ENCODE measurements around the gene GNAO1. TPM values are rescaled to one million over a fixed set of nuclear protein-coding genes. Genes with fewer than 3 reads are reported as not detected.

The GNAO1 gene
- total and polyA plus RNA-seq, 2 of the 13 experiments (the other 11 are each of a cell fraction or from before 2014, with no cell fraction given), result not detected

GRCh38 chr16:56263711-56264608, 72.7 kb downstream of the GNAO1 start (continued):
- TF ChIP-seq SP5 (CRISPR knock-in tag; IDR thresholded peaks at IDR 0.05; ENCODE audit: borderline replicate concordance, low read depth) (peak; percentile 41; the same call in 1 of the 2 replicates), ZNF678 (CRISPR knock-in tag; IDR thresholded peaks at IDR 0.05) (no peak), TBX3 (IDR thresholded peaks at IDR 0.05; ENCODE audit: borderline replicate concordance) (no peak), NFATC3 (CRISPR knock-in tag; IDR thresholded peaks at IDR 0.05) (no peak), MED13 (CRISPR knock-in tag; IDR thresholded peaks at IDR 0.05) (no peak), RARG (CRISPR knock-in tag; IDR thresholded peaks at IDR 0.05; ENCODE audit: low read depth) (no peak), ZNF160 (CRISPR knock-in tag; IDR thresholded peaks at IDR 0.05) (no peak), ZFP82 (CRISPR knock-in tag; IDR thresholded peaks at IDR 0.05; ENCODE audit: borderline replicate concordance) (no peak), TCF12 (IDR thresholded peaks at IDR 0.05) (no peak), TCF12 (CRISPR knock-in tag; IDR thresholded peaks at IDR 0.05) (0 out of 2 replicates have a peak, but pooled peaks have one; percentile 27), MEIS1 (CRISPR knock-in tag; IDR thresholded peaks at IDR 0.05; ENCODE audit: borderline replicate concordance) (peak; percentile 97), ZNF644 (CRISPR knock-in tag; IDR thresholded peaks at IDR 0.05; ENCODE audit: low read depth) (0 out of 2 replicates have a peak, but pooled peaks have one; percentile 44), ZNF605 (CRISPR knock-in tag; IDR thresholded peaks at IDR 0.05) (peak; percentile 52; the same call in 1 of the 2 replicates), DNMT3B (CRISPR knock-in tag; conservative IDR thresholded peaks at IDR 0.05) (no peak), KDM1A (CRISPR knock-in tag; IDR thresholded peaks at IDR 0.05) (no peak), TBL1XR1 (IDR thresholded peaks at IDR 0.05; ENCODE audit: borderline replicate concordance, low read length, partially characterized antibody) (no peak), SMARCC2 (IDR thresholded peaks at IDR 0.05) (no peak), ZNF251 (CRISPR knock-in tag; IDR thresholded peaks at IDR 0.05) (no peak), SP1 (IDR thresholded peaks at IDR 0.05) (no peak), SP1 (CRISPR knock-in tag; IDR thresholded peaks at IDR 0.05) (no peak)
- TF ChIP-seq, protein P1, sequence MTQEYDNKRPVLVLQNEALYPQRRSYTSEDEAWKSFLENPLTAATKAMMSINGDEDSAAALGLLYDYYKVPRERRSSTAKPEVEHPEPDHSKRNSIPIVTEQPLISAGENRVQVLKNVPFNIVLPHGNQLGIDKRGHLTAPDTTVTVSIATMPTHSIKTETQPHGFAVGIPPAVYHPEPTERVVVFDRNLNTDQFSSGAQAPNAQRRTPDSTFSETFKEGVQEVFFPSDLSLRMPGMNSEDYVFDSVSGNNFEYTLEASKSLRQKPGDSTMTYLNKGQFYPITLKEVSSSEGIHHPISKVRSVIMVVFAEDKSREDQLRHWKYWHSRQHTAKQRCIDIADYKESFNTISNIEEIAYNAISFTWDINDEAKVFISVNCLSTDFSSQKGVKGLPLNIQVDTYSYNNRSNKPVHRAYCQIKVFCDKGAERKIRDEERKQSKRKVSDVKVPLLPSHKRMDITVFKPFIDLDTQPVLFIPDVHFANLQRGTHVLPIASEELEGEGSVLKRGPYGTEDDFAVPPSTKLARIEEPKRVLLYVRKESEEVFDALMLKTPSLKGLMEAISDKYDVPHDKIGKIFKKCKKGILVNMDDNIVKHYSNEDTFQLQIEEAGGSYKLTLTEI (CRISPR knock-in tag; conservative IDR thresholded peaks at IDR 0.05), result no peak
- TF ChIP-seq, protein P2, sequence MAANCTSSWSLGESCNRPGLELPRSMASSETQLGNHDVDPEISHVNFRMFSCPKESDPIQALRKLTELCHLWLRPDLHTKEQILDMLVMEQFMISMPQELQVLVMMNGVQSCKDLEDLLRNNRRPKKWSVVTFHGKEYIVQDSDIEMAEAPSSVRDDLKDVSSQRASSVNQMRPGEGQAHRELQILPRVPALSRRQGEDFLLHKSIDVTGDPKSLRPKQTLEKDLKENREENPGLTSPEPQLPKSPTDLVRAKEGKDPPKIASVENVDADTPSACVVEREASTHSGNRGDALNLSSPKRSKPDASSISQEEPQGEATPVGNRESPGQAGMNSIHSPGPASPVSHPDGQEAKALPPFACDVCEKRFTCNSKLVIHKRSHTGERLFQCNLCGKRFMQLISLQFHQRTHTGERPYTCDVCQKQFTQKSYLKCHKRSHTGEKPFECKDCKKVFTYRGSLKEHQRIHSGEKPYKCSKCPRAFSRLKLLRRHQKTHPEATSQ (CRISPR knock-in tag; IDR thresholded peaks at IDR 0.05; ENCODE audit: borderline replicate concordance), result 0 out of 2 replicates have a peak, but pooled peaks have one; percentile 26
- TF ChIP-seq, protein P3, sequence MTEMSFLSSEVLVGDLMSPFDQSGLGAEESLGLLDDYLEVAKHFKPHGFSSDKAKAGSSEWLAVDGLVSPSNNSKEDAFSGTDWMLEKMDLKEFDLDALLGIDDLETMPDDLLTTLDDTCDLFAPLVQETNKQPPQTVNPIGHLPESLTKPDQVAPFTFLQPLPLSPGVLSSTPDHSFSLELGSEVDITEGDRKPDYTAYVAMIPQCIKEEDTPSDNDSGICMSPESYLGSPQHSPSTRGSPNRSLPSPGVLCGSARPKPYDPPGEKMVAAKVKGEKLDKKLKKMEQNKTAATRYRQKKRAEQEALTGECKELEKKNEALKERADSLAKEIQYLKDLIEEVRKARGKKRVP (CRISPR knock-in tag; IDR thresholded peaks at IDR 0.05), result peak in 1 of 2 experiments; percentile 75; a peak in 2 of 4 replicates
- TF ChIP-seq, protein P4, sequence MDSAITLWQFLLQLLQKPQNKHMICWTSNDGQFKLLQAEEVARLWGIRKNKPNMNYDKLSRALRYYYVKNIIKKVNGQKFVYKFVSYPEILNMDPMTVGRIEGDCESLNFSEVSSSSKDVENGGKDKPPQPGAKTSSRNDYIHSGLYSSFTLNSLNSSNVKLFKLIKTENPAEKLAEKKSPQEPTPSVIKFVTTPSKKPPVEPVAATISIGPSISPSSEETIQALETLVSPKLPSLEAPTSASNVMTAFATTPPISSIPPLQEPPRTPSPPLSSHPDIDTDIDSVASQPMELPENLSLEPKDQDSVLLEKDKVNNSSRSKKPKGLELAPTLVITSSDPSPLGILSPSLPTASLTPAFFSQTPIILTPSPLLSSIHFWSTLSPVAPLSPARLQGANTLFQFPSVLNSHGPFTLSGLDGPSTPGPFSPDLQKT (CRISPR knock-in tag; IDR thresholded peaks at IDR 0.05; ENCODE audit: borderline replicate concordance), result no peak

Measured in HepG2 (cell line).